DND-41 (cell line): ENCODE data around the gene CA11.

Source experiments
- ATAC-seq: fragments of 200-7000 bp; cut with Tn5 transposase; 3 replicates; pipeline ENCODE4 v1.9.1; 2021; ENCODE audit warnings: low read depth; ENCODE audit not compliant: insufficient read depth
- DNase-seq: peaks from one replicate; pipeline ENCODE4 v3.0.0-alpha.2; 2020
- H2AFZ ChIP-seq: 2 replicates; pipeline ENCODE4 v1.6.0; 2012; ENCODE audit warnings: low read depth, low read length
- H3K27ac ChIP-seq: 2 replicates; pipeline ENCODE4 v1.5.1; 2012; ENCODE audit warnings: low read length, inconsistent platforms
- H3K27me3 ChIP-seq: fragments of 200-600 bp; sonication (generic); 2 replicates; pipeline ENCODE4 v1.6.0; 2012; ENCODE audit warnings: low read length, mild to moderate bottlenecking, inconsistent platforms; ENCODE audit not compliant: insufficient read depth, poor library complexity
- H3K36me3 ChIP-seq: 2 replicates; pipeline ENCODE4 v1.5.1; 2012; ENCODE audit warnings: low read length, inconsistent platforms; ENCODE audit not compliant: insufficient read depth
- H3K4me1 ChIP-seq: 2 replicates; pipeline ENCODE4 v1.5.1; 2012; ENCODE audit warnings: mild to moderate bottlenecking, low read length; ENCODE audit not compliant: insufficient read depth
- H3K4me2 ChIP-seq: 2 replicates; pipeline ENCODE4 v1.6.0; 2012; ENCODE audit warnings: mild to moderate bottlenecking, moderate library complexity, low read length, inconsistent platforms; ENCODE audit not compliant: insufficient read depth
- H3K4me3 ChIP-seq, 2 experiments: fragments of 200-600 bp in 1 of 2; shearing (Covaris generic) in 1 of 2; 2 replicates each; pipeline ENCODE4 v1.5.1; 2012 to 2016; ENCODE audit warnings: inconsistent platforms in 2 of 2, low read length in 2 of 2, mild to moderate bottlenecking in 2 of 2, low read depth in 1 of 2, moderate library complexity in 1 of 2
- H3K79me2 ChIP-seq: 2 replicates; pipeline ENCODE4 v1.6.0; 2012; ENCODE audit warnings: low read length, inconsistent platforms; ENCODE audit not compliant: insufficient read depth
- H3K9ac ChIP-seq: 2 replicates; pipeline ENCODE4 v1.6.0; 2012; ENCODE audit warnings: low read depth, mild to moderate bottlenecking, inconsistent platforms, low read length, moderate library complexity
- H3K9me3 ChIP-seq: 2 replicates; pipeline ENCODE4 v1.5.1; 2012; ENCODE audit warnings: low read length, moderate library complexity, mild to moderate bottlenecking, inconsistent platforms; ENCODE audit not compliant: insufficient read depth, severe bottlenecking
- H4K20me1 ChIP-seq: 2 replicates; pipeline ENCODE4 v1.6.0; 2012; ENCODE audit warnings: low read length; ENCODE audit not compliant: insufficient read depth
- CTCF ChIP-seq: IDR thresholded peaks from 2 replicates; pipeline ENCODE4 v1.5.1; 2012; ENCODE audit warnings: borderline replicate concordance, low read length, moderate library complexity, mild to moderate bottlenecking; ENCODE audit not compliant: poor library complexity, severe bottlenecking; ENCODE audit errors: extremely low read depth
- EZH2 ChIP-seq: IDR thresholded peaks from 3 replicates; pipeline ENCODE4 v1.6.1; 2012; ENCODE audit warnings: borderline replicate concordance, low read depth, mild to moderate bottlenecking, moderate library complexity, low read length, inconsistent platforms; ENCODE audit not compliant: severe bottlenecking

The CA11 gene

GRCh38 chr19:48616041-48616436, 29.9 kb downstream of the CA11 start:
- Histone ChIP-seq H3K79me2 (peaks cover 51% of the 10 kb centered on the region), H3K27ac (no peak overlapping the region), H3K9me3 (no peaks in the 10 kb centered on the region), H3K27me3 (no peaks in the 10 kb centered on the region), H3K4me3 (no peak overlapping the region), H3K4me1 (peaks cover 36% of the 10 kb centered on the region), H3K36me3 (peaks cover 41% of the 10 kb centered on the region), H3K4me2 (peak overlapping the region; percentile 87; the same call in 1 of the 2 replicates), H4K20me1 (peaks cover 50% of the 10 kb centered on the region), H2AFZ (no peak overlapping the region), H3K9ac (peak overlapping the region; percentile 91; the same call in 1 of the 2 replicates)
- DNase-seq, result no peak
- TF ChIP-seq EZH2, result no peak
- no peak for TF ChIP-seq CTCF
- ATAC-seq, result no peak

- Histone ChIP-seq H4K20me1 (peaks cover 50% of the 10 kb centered on the region), H3K4me1 (peaks cover 32% of the 10 kb centered on the region), H3K36me3 (peaks cover 41% of the 10 kb centered on the region), H3K27me3 (no peaks in the 10 kb centered on the region), H3K79me2 (peaks cover 47% of the 10 kb centered on the region), H3K27ac (no peak overlapping the region), H3K9me3 (no peaks in the 10 kb centered on the region), H3K4me3 (no peak overlapping the region), H3K4me2 (no peak overlapping the region), H2AFZ (no peak overlapping the region), H3K9ac (no peak overlapping the region)
- no peak for DNase-seq
- ATAC-seq, result no peak
- TF ChIP-seq EZH2 (no peak), CTCF (no peak)
These were observed 30.6 kb downstream of the CA11 start for GRCh38 chr19:48615231-48616040.

GRCh38 chr19:48614436-48615230, 31.4 kb downstream of the CA11 start, which contains the start of gene FAM83E:
TSS of gene FAM83E (minus strand) at chr19:48615076. CDS start at chr19:48613372, 1,704 bp downstream.
- Histone ChIP-seq H3K27ac (no peak within 1 kb of the TSS), H3K27me3 (no peaks in the 10 kb centered on the region), H2AFZ (no peak within 1 kb of the TSS), H3K9ac (no peak within 1 kb of the TSS), H3K79me2 (peaks cover 39% of the 10 kb centered on the region), H3K4me3 (no peak within 1 kb of the TSS), H3K36me3 (peaks cover 41% of the 10 kb centered on the region), H3K4me1 (peaks cover 24% of the 10 kb centered on the region), H4K20me1 (peaks cover 50% of the 10 kb centered on the region), H3K4me2 (no peak within 1 kb of the TSS), H3K9me3 (no peaks in the 10 kb centered on the region)
- no peak for ATAC-seq
- TF ChIP-seq EZH2 (no peak), CTCF (no peak)
- DNase-seq, result no peak
